Measurements from ENCODE around the gene MYCBP.

- TF ChIP-seq CTCF (conservative IDR thresholded peaks at IDR 0.05; ENCODE audit: low read length) (no peak), EZH2phosphoT487 (IDR thresholded peaks at IDR 0.05; ENCODE audit: borderline replicate concordance, low read depth, low read length) (no peak)
Observed at GRCh38 chr1:38827318-38827717, 45.8 kb downstream of the MYCBP start.

Measured in OCI-LY7 (cell line).